GM21381 (cell line): ENCODE results near the gene CEP120.
"Not testable (repeated sequence)": the region's sequence is repeated elsewhere in the genome, so short reads cannot be mapped to it uniquely, and the experiment has no call there.

ENCODE experiments used
- ATAC-seq: cut with Tn5 transposase; IDR thresholded peaks from one replicate; pipeline ENCODE4 v1.9.1; 2021; ENCODE audit warnings: mild to moderate bottlenecking, moderate library complexity; ENCODE audit not compliant: unreplicated experiment

The CEP120 gene

GRCh38 chr5:123439709-123440108 lies 16.5 kb upstream of the CEP120 start:
- no peak for ATAC-seq

GRCh38 chr5:123438902-123439301 lies 15.7 kb upstream of the CEP120 start:
- ATAC-seq = no peak

- peak; percentile 78 for ATAC-seq
Measured at GRCh38 chr5:123438244-123438643, 15.0 kb upstream of the CEP120 start.

GRCh38 chr5:123436201-123436600 lies 13.0 kb upstream of the CEP120 start:
- ATAC-seq = no peak

- ATAC-seq = no peak
Measured at GRCh38 chr5:123434796-123435195, 11.6 kb upstream of the CEP120 start.

- no peak for ATAC-seq
Measured at GRCh38 chr5:123433596-123433995, 10.4 kb upstream of the CEP120 start.

- ATAC-seq = not testable (repeated sequence)
Measured at GRCh38 chr5:123430441-123430840, 7.2 kb upstream of the CEP120 start.

GRCh38 chr5:123429993-123430392 lies 6.8 kb upstream of the CEP120 start:
- ATAC-seq = no peak

GRCh38 chr5:123429221-123429954 lies 6.2 kb upstream of the CEP120 start:
- no peak for ATAC-seq

GRCh38 chr5:123428521-123429220 lies 5.5 kb upstream of the CEP120 start:
- no peak for ATAC-seq

GRCh38 chr5:123427281-123427680 lies 4.1 kb upstream of the CEP120 start:
- ATAC-seq = no peak

GRCh38 chr5:123425431-123425830 lies 2.2 kb upstream of the CEP120 start:
- ATAC-seq = no peak

GRCh38 chr5:123422433-123423277 lies 548 bp downstream of the CEP120 start:
- peak; percentile 18 for ATAC-seq

GRCh38 chr5:123421773-123422172 lies 1.4 kb downstream of the CEP120 start:
- no peak for ATAC-seq

- no peak for ATAC-seq
Measured at GRCh38 chr5:123414974-123415373, 8.2 kb downstream of the CEP120 start.

GRCh38 chr5:123412206-123412605 lies 11.0 kb downstream of the CEP120 start:
- ATAC-seq = no peak

- ATAC-seq = not testable (repeated sequence)
Measured at GRCh38 chr5:123401999-123402398, 21.2 kb downstream of the CEP120 start.

GRCh38 chr5:123401320-123401719 lies 21.9 kb downstream of the CEP120 start:
- ATAC-seq = no peak

- ATAC-seq = not testable (repeated sequence)
Measured at GRCh38 chr5:123400870-123401291, 22.3 kb downstream of the CEP120 start.

- no peak for ATAC-seq
Measured at GRCh38 chr5:123398058-123398733, 25.0 kb downstream of the CEP120 start.

- no peak for ATAC-seq
Measured at GRCh38 chr5:123397538-123397937, 25.7 kb downstream of the CEP120 start.
